ENCODE data around the gene APCDD1. TPM values are rescaled to one million over a fixed set of nuclear protein-coding genes. Genes with fewer than 3 reads are reported as not detected.

Gene APCDD1
- total and polyA plus RNA-seq, 2 experiments from 2014 or later: 69.6 to 114 TPM

GRCh38 chr18:10456718-10457117 is 2.3 kb downstream of the APCDD1 start:
- H3K79me2 ChIP-seq: peaks cover 65% of the 10 kb centered on the region
- H3K9me3 ChIP-seq (ENCODE audit: low read depth): no peaks in the 10 kb centered on the region
- peak overlapping the region; percentile 89 for H3K27ac ChIP-seq
- WGBS (ENCODE audit: low lambda C conversion rate, missing lambda C conversion rate): 67% methylated on average over 4 of the region's 4 CpGs
- H2AFZ ChIP-seq: no peak overlapping the region
- no peaks in the 10 kb centered on the region for H3K9me2 ChIP-seq (replicated peaks; ENCODE audit: insufficient read depth)
- no peak overlapping the region for H3K4me3 ChIP-seq
- H3K4me2 ChIP-seq: peak overlapping the region; percentile 85
- H3K27me3 ChIP-seq: no peaks in the 10 kb centered on the region
- H3K4me1 ChIP-seq (ENCODE audit: insufficient read depth): peaks cover 19% of the 10 kb centered on the region
- H3K36me3 ChIP-seq (replicated peaks; ENCODE audit: insufficient read depth, low read depth): no peaks in the 10 kb centered on the region
- TF ChIP-seq CTCF (IDR thresholded peaks at IDR 0.05; ENCODE audit: poor library complexity): no peak
- no peak for TF ChIP-seq EZH2 (IDR thresholded peaks at IDR 0.05; ENCODE audit: borderline replicate concordance)
- DNase-seq (ENCODE audit: low spot score): no peak
- no peaks in the 10 kb centered on the region for H4K20me1 ChIP-seq (ENCODE audit: insufficient read depth, poor library complexity, severe bottlenecking)

GRCh38 chr18:10457128-10457527 is 2.7 kb downstream of the APCDD1 start:
- Histone ChIP-seq H3K9me2 (replicated peaks; ENCODE audit: insufficient read depth) (no peaks in the 10 kb centered on the region), H3K9me3 (ENCODE audit: low read depth) (no peaks in the 10 kb centered on the region), H3K4me3 (no peak overlapping the region), H3K36me3 (replicated peaks; ENCODE audit: insufficient read depth, low read depth) (no peaks in the 10 kb centered on the region), H3K4me2 (peak overlapping the region; percentile 85), H3K79me2 (peaks cover 69% of the 10 kb centered on the region), H3K27ac (peak overlapping the region; percentile 89), H2AFZ (no peak overlapping the region), H3K27me3 (no peaks in the 10 kb centered on the region), H4K20me1 (ENCODE audit: insufficient read depth, poor library complexity, severe bottlenecking) (no peaks in the 10 kb centered on the region), H3K4me1 (ENCODE audit: insufficient read depth) (peaks cover 19% of the 10 kb centered on the region)
- DNase-seq (ENCODE audit: low spot score): no peak
- WGBS (ENCODE audit: low lambda C conversion rate, missing lambda C conversion rate): 71% methylated on average over 2 of the region's 2 CpGs
- TF ChIP-seq EZH2 (IDR thresholded peaks at IDR 0.05; ENCODE audit: borderline replicate concordance): no peak
- no peak for TF ChIP-seq EZH2phosphoT487 (IDR thresholded peaks at IDR 0.05; ENCODE audit: low read depth, severe bottlenecking, unreplicated experiment)
- TF ChIP-seq CTCF (IDR thresholded peaks at IDR 0.05; ENCODE audit: poor library complexity): no peak

- 48% methylated on average over 2 of the region's 2 CpGs for WGBS (ENCODE audit: low lambda C conversion rate, missing lambda C conversion rate)
- Histone ChIP-seq H3K4me3 (peak overlapping the region; percentile 2), H3K4me1 (ENCODE audit: insufficient read depth) (peaks cover 19% of the 10 kb centered on the region), H3K27ac (peak overlapping the region; percentile 89), H3K79me2 (peaks cover 72% of the 10 kb centered on the region), H4K20me1 (ENCODE audit: insufficient read depth, poor library complexity, severe bottlenecking) (no peaks in the 10 kb centered on the region), H3K36me3 (replicated peaks; ENCODE audit: insufficient read depth, low read depth) (no peaks in the 10 kb centered on the region), H3K9me2 (replicated peaks; ENCODE audit: insufficient read depth) (no peaks in the 10 kb centered on the region), H2AFZ (no peak overlapping the region), H3K4me2 (peak overlapping the region; percentile 85), H3K27me3 (no peaks in the 10 kb centered on the region), H3K9me3 (ENCODE audit: low read depth) (no peaks in the 10 kb centered on the region)
- DNase-seq (ENCODE audit: low spot score): no peak
- no peak for TF ChIP-seq EZH2 (IDR thresholded peaks at IDR 0.05; ENCODE audit: borderline replicate concordance)
- no peak for TF ChIP-seq EZH2phosphoT487 (IDR thresholded peaks at IDR 0.05; ENCODE audit: low read depth, severe bottlenecking, unreplicated experiment)
- TF ChIP-seq CTCF (IDR thresholded peaks at IDR 0.05; ENCODE audit: poor library complexity): no peak
Observed at GRCh38 chr18:10457767-10458166, 3.3 kb downstream of the APCDD1 start.

- WGBS (ENCODE audit: low lambda C conversion rate, missing lambda C conversion rate): 88% methylated on average over 5 of the region's 5 CpGs
- peaks cover 81% of the 10 kb centered on the region for H3K79me2 ChIP-seq
- H2AFZ ChIP-seq: no peak overlapping the region
- H3K9me3 ChIP-seq (ENCODE audit: low read depth): no peaks in the 10 kb centered on the region
- H3K9me2 ChIP-seq (replicated peaks; ENCODE audit: insufficient read depth): no peaks in the 10 kb centered on the region
- no peaks in the 10 kb centered on the region for H4K20me1 ChIP-seq (ENCODE audit: insufficient read depth, poor library complexity, severe bottlenecking)
- TF ChIP-seq CTCF (IDR thresholded peaks at IDR 0.05; ENCODE audit: poor library complexity) (no peak), EZH2phosphoT487 (IDR thresholded peaks at IDR 0.05; ENCODE audit: low read depth, severe bottlenecking, unreplicated experiment) (no peak), EZH2 (IDR thresholded peaks at IDR 0.05; ENCODE audit: borderline replicate concordance) (no peak)
- peak overlapping the region; percentile 85 for H3K4me2 ChIP-seq
- DNase-seq (ENCODE audit: low spot score): no peak
- peak overlapping the region; percentile 89 for H3K27ac ChIP-seq
- no peaks in the 10 kb centered on the region for H3K36me3 ChIP-seq (replicated peaks; ENCODE audit: insufficient read depth, low read depth)
- peaks cover 19% of the 10 kb centered on the region for H3K4me1 ChIP-seq (ENCODE audit: insufficient read depth)
- H3K4me3 ChIP-seq: no peak overlapping the region
- H3K27me3 ChIP-seq: no peaks in the 10 kb centered on the region
Observed at GRCh38 chr18:10458691-10459090, 4.3 kb downstream of the APCDD1 start.

Measured in hepatocyte (in vitro differentiated cells).